GM23338 (cell line): ENCODE data around the gene KRT83. TPM values are rescaled to one million over a fixed set of nuclear protein-coding genes. Genes with fewer than 3 reads are reported as not detected.

Experiments used
- ATAC-seq: fragments of 200-7000 bp; cut with Tn5 transposase; 3 replicates; pipeline ENCODE4 v1.9.1; 2020
- DNase-seq: peaks from one replicate; pipeline ENCODE4 v3.0.0-alpha.2; 2015; ENCODE audit warnings: low spot score
- H2AFZ ChIP-seq: fragments of 200-600 bp; sonication (generic); 2 replicates; pipeline ENCODE4 v1.8.0; 2016; ENCODE audit warnings: antibody characterized with exemption, mild to moderate bottlenecking, moderate library complexity
- H3F3A ChIP-seq: fragments of 200-600 bp; sonication (generic); replicated peaks from 2 replicates; pipeline ENCODE4 v1.8.0; 2017; ENCODE audit warnings: antibody characterized with exemption, mixed run types, low read depth
- H3K27ac ChIP-seq: fragments of 200-600 bp; sonication (generic); 2 replicates; pipeline ENCODE4 v1.6.1; 2016; ENCODE audit warnings: low read depth
- H3K27me3 ChIP-seq: fragments of 200-600 bp; sonication (generic); 2 replicates; pipeline ENCODE4 v1.8.0; 2016; ENCODE audit warnings: mild to moderate bottlenecking, mixed run types, moderate library complexity; ENCODE audit not compliant: insufficient read depth
- H3K36me3 ChIP-seq: fragments of 200-600 bp; sonication (generic); 2 replicates; pipeline ENCODE4 v1.8.0; 2016; ENCODE audit warnings: mild to moderate bottlenecking; ENCODE audit not compliant: insufficient read depth
- H3K4me1 ChIP-seq: fragments of 200-600 bp; sonication (generic); 2 replicates; pipeline ENCODE4 v1.8.0; 2016; ENCODE audit warnings: mild to moderate bottlenecking, moderate library complexity; ENCODE audit not compliant: insufficient read depth
- H3K4me2 ChIP-seq: fragments of 200-600 bp; sonication (generic); 2 replicates; pipeline ENCODE4 v1.7.1; 2017; ENCODE audit warnings: mixed run types
- H3K4me3 ChIP-seq: fragments of 200-600 bp; sonication (generic); 2 replicates; pipeline ENCODE4 v1.6.1; 2016; ENCODE audit warnings: mixed run types
- H3K79me2 ChIP-seq: fragments of 200-600 bp; sonication (generic); replicated peaks from 2 replicates; pipeline ENCODE4 v1.8.0; 2017; ENCODE audit warnings: mild to moderate bottlenecking; ENCODE audit not compliant: insufficient read depth
- H3K9me2 ChIP-seq: fragments of 200-600 bp; sonication (generic); 2 replicates; pipeline ENCODE4 v1.8.0; 2017; ENCODE audit not compliant: insufficient read depth
- H4K20me1 ChIP-seq: fragments of 200-600 bp; sonication (generic); replicated peaks from 2 replicates; pipeline ENCODE4 v1.8.0; 2017; ENCODE audit warnings: mild to moderate bottlenecking; ENCODE audit not compliant: insufficient read depth
- H3K27ac Mint-ChIP-seq: 2 replicates; pipeline ENCODE4 v1.8.0; 2020; ENCODE audit warnings: inconsistent platforms, mild to moderate bottlenecking, moderate library complexity, mixed read lengths
- H3K27me3 Mint-ChIP-seq: 3 replicates; pipeline ENCODE4 v1.8.0; 2022; ENCODE audit warnings: low read depth, mild to moderate bottlenecking, moderate library complexity, mixed read lengths, inconsistent platforms; ENCODE audit not compliant: insufficient read depth, poor library complexity
- H3K36me3 Mint-ChIP-seq: 3 replicates; pipeline ENCODE4 v1.8.0; 2021; ENCODE audit warnings: low read depth, mild to moderate bottlenecking, inconsistent platforms, moderate library complexity, mixed read lengths
- H3K4me1 Mint-ChIP-seq: 3 replicates; pipeline ENCODE4 v1.8.0; 2020; ENCODE audit warnings: mild to moderate bottlenecking, inconsistent platforms, mixed read lengths
- H3K4me3 Mint-ChIP-seq: 3 replicates; pipeline ENCODE4 v1.8.0; 2021; ENCODE audit warnings: moderate library complexity, mild to moderate bottlenecking, inconsistent platforms, mixed read lengths
- H3K9me3 Mint-ChIP-seq: 3 replicates; pipeline ENCODE4 v1.8.0; 2020; ENCODE audit warnings: moderate library complexity, mild to moderate bottlenecking, inconsistent platforms, mixed read lengths
- CREB1 ChIP-seq: fragments of 250-450 bp; sonication (Bioruptor Pico); IDR thresholded peaks from 2 replicates; pipeline ENCODE4 v1.5.0; 2020; ENCODE audit warnings: low read depth, mild to moderate bottlenecking, moderate library complexity
- ETS1 ChIP-seq: IDR thresholded peaks from 2 replicates; pipeline ENCODE4 v1.6.1; 2016; ENCODE audit warnings: antibody characterized with exemption
- EZH2 ChIP-seq: fragments of 200-600 bp; sonication (generic); IDR thresholded peaks from one replicate; pipeline ENCODE4 v1.8.0; 2017; ENCODE audit warnings: antibody characterized with exemption, mild to moderate bottlenecking, low read depth; ENCODE audit not compliant: unreplicated experiment
- EZH2phosphoT487 ChIP-seq: fragments of 200-600 bp; sonication (generic); IDR thresholded peaks from one replicate; pipeline ENCODE4 v1.8.1; 2018; ENCODE audit warnings: antibody characterized with exemption; ENCODE audit not compliant: unreplicated experiment
- JUNB ChIP-seq: IDR thresholded peaks from one replicate; pipeline ENCODE4 v1.6.1; 2016; ENCODE audit warnings: antibody characterized with exemption; ENCODE audit not compliant: unreplicated experiment
- POLR2AphosphoS5 ChIP-seq: IDR thresholded peaks from 2 replicates; pipeline ENCODE4 v1.6.1; 2016; ENCODE audit warnings: antibody characterized with exemption, low read depth
- ZNF331 ChIP-seq: fragments of 250-450 bp; sonication (Bioruptor Pico); IDR thresholded peaks from 2 replicates; pipeline ENCODE4 v1.5.0; 2020; ENCODE audit warnings: low read depth, mild to moderate bottlenecking, moderate library complexity
- ZNF462 ChIP-seq: fragments of 250-450 bp; sonication (Bioruptor Pico); IDR thresholded peaks from 2 replicates; pipeline ENCODE4 v1.5.0; 2020; ENCODE audit warnings: mild to moderate bottlenecking, moderate library complexity
- polyA plus RNA-seq: library from polyadenylated mRNA; unstranded; fragments of >200 nt; fragmentation: Nextera tagmentation; extraction: Ambion mirVana; gene quantifications from 2 replicates; pipeline ENCODE4 v1.2.1, GENCODE V29; 2016
- total RNA-seq: library from RNA; depleted of rRNA; stranded (reverse); fragments of >200 nt; shearing (Covaris generic); gene quantifications from 2 replicates; pipeline ENCODE4 v1.2.3, GENCODE V29; 2014

KRT83 gene
- total and polyA plus RNA-seq, 2 experiments from 2014 or later, result not detected

- Mint-ChIP-seq H3K4me1 (peaks cover 3% of the 10 kb centered on the region; the same call in 2 of the 3 replicates), H3K4me3 (no peak overlapping the region), H3K36me3 (no peaks in the 10 kb centered on the region), H3K27ac (no peak overlapping the region), H3K27me3 (no peaks in the 10 kb centered on the region), H3K9me3 (no peaks in the 10 kb centered on the region)
- Histone ChIP-seq H4K20me1 (no peaks in the 10 kb centered on the region), H3F3A (no peaks in the 10 kb centered on the region), H2AFZ (no peak overlapping the region), H3K27ac (no peak overlapping the region), H3K4me3 (no peak overlapping the region), H3K79me2 (no peaks in the 10 kb centered on the region), H3K36me3 (no peaks in the 10 kb centered on the region), H3K9me2 (no peaks in the 10 kb centered on the region), H3K27me3 (no peaks in the 10 kb centered on the region), H3K4me1 (no peaks in the 10 kb centered on the region), H3K4me2 (no peak overlapping the region)
- DNase-seq (no peak), ATAC-seq (no peak)
- TF ChIP-seq CREB1 (CRISPR knock-in tag) (no peak), EZH2 (no peak), JUNB (no peak), EZH2phosphoT487 (no peak), ETS1 (no peak), ZNF331 (CRISPR knock-in tag) (no peak)
Measured at GRCh38 chr12:52285172-52285745, 35.9 kb downstream of the KRT83 start.

- H3K27me3 Mint-ChIP-seq, result peaks cover 2% of the 10 kb centered on the region
- ATAC-seq (no peak), DNase-seq (no peak)
- H3K4me3 ChIP-seq, result no peak overlapping the region
- no peaks in the 10 kb centered on the region for H3K36me3 Mint-ChIP-seq
- H3K9me3 Mint-ChIP-seq, result no peaks in the 10 kb centered on the region
- no peaks in the 10 kb centered on the region for H3K27me3 ChIP-seq
- no peak overlapping the region for H3K27ac Mint-ChIP-seq
- H4K20me1 ChIP-seq, result no peaks in the 10 kb centered on the region
- TF ChIP-seq POLR2AphosphoS5 (no peak), ZNF331 (CRISPR knock-in tag) (no peak), ZNF462 (CRISPR knock-in tag) (no peak), ETS1 (no peak)
- H3F3A ChIP-seq, result no peaks in the 10 kb centered on the region
- no peak overlapping the region for H2AFZ ChIP-seq
- no peaks in the 10 kb centered on the region for H3K79me2 ChIP-seq
- H3K9me2 ChIP-seq, result 0 out of 2 replicates have a peak, but pooled peaks cover under 1% of the 10 kb centered on the region
- H3K4me1 ChIP-seq, result no peaks in the 10 kb centered on the region
- H3K4me2 ChIP-seq, result no peak overlapping the region
- no peak overlapping the region for H3K27ac ChIP-seq
- no peaks in the 10 kb centered on the region for H3K36me3 ChIP-seq
- H3K4me3 Mint-ChIP-seq, result no peak overlapping the region
- peaks cover 3% of the 10 kb centered on the region; the same call in 2 of the 3 replicates for H3K4me1 Mint-ChIP-seq
Measured at GRCh38 chr12:52284562-52285171, 36.5 kb downstream of the KRT83 start.
